ENCODE measurements around the gene RGS10.

DNA sequence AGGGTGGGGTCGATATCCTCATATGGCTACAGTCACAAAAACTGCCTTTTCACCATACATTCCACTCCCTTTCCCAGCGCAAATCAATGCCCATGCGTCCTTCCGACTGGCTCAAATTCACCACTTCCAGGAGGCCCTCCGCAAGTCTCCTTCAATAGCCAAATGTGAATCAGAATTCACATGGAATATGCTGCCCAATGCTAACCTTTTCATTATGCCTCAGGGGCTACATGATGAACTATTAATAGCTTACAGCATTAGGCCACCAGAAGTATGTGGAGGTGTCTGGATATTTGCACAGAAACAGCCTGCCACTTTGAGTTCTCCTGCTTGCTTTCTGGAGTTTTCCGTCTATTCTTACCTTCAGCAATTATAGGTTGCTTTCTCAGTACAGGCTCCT lies 27.7 kb downstream of the RGS10 start:
- TF ChIP-seq EZH2 (IDR thresholded peaks at IDR 0.05; ENCODE audit: insufficient read depth, poor library complexity, severe bottlenecking) (no peak), EZH2phosphoT487 (IDR thresholded peaks at IDR 0.05; ENCODE audit: insufficient read depth, low read depth) (no peak)

Measured in GM23248 (cell line).